ENCODE measurements around the gene ALOX12B.

Gene ALOX12B

GRCh38 chr17:8051831-8052230, 35.7 kb downstream of the ALOX12B start:
- TF ChIP-seq CTCF (conservative IDR thresholded peaks at IDR 0.05; ENCODE audit: low read depth): no peak
- POLR2A ChIA-PET (ENCODE audit: low non-redundant PET): interaction anchor here (0.6 kb wide), 1 partner anchor 22 kb away, joined by 5 read pairs; no protein-coding TSS in a partner anchor
- no peak overlapping the region for H3K27ac ChIP-seq
- CTCF ChIA-PET: interaction anchor here (0.6 to 1.3 kb wide), 3 partner anchors 9 to 64 kb away, joined by 3 to 8 read pairs (median 3); no protein-coding TSS in a partner anchor
- no peak for DNase-seq (ENCODE audit: low spot score)

GRCh38 chr17:8048736-8049135, 38.8 kb downstream of the ALOX12B start:
- no peak for DNase-seq (ENCODE audit: low spot score)
- CTCF ChIA-PET: no interaction called here
- POLR2A ChIA-PET (ENCODE audit: low non-redundant PET): no interaction called here
- no peak for TF ChIP-seq CTCF (conservative IDR thresholded peaks at IDR 0.05; ENCODE audit: low read depth)
- H3K27ac ChIP-seq: no peak overlapping the region

GRCh38 chr17:8048236-8048635, 39.3 kb downstream of the ALOX12B start:
- DNase-seq (ENCODE audit: low spot score): no peak
- ChIA-PET POLR2A (ENCODE audit: low non-redundant PET) (no interaction called here), CTCF (interaction anchor here (0.7 kb wide), 1 partner anchor 177 kb away, joined by 3 read pairs; no protein-coding TSS in a partner anchor)
- H3K27ac ChIP-seq: no peak overlapping the region
- no peak for TF ChIP-seq CTCF (conservative IDR thresholded peaks at IDR 0.05; ENCODE audit: low read depth)

GRCh38 chr17:8047769-8048110, 39.8 kb downstream of the ALOX12B start:
- no peak for TF ChIP-seq CTCF (conservative IDR thresholded peaks at IDR 0.05; ENCODE audit: low read depth)
- ChIA-PET POLR2A (ENCODE audit: low non-redundant PET) (no interaction called here), CTCF (interaction anchor here (0.7 kb wide), 1 partner anchor 176 kb away, joined by 3 read pairs; no protein-coding TSS in a partner anchor)
- no peak overlapping the region for H3K27ac ChIP-seq
- no peak for DNase-seq (ENCODE audit: low spot score)

GRCh38 chr17:8046929-8047768, 40.4 kb downstream of the ALOX12B start:
- H3K27ac ChIP-seq: no peak overlapping the region
- no peak for DNase-seq (ENCODE audit: low spot score)
- ChIA-PET POLR2A (ENCODE audit: low non-redundant PET) (no interaction called here), CTCF (interaction anchor here (1.5 kb wide), 1 partner anchor 11 kb away, joined by 8 read pairs; no protein-coding TSS in a partner anchor)
- no peak for TF ChIP-seq CTCF (conservative IDR thresholded peaks at IDR 0.05; ENCODE audit: low read depth)

- DNase-seq (ENCODE audit: low spot score): no peak
- no peak overlapping the region for H3K27ac ChIP-seq
- TF ChIP-seq CTCF (conservative IDR thresholded peaks at IDR 0.05; ENCODE audit: low read depth): no peak
- CTCF ChIA-PET: interaction anchor here (0.5 to 1.5 kb wide), 2 partner anchors 11 to 623 kb away, joined by 3 to 8 read pairs; no protein-coding TSS in a partner anchor
- POLR2A ChIA-PET (ENCODE audit: low non-redundant PET): no interaction called here
Measured at GRCh38 chr17:8046306-8046928, 41.1 kb downstream of the ALOX12B start.

All from RWPE1 (cell line).